GM21447 (cell line): ENCODE results near the gene PWP2.
"Not testable (repeated sequence)": the region's sequence is repeated elsewhere in the genome, so short reads cannot be mapped to it uniquely, and the experiment has no call there.

ENCODE experiments used
- ATAC-seq: cut with Tn5 transposase; IDR thresholded peaks from one replicate; pipeline ENCODE4 v1.9.1; 2021; ENCODE audit not compliant: unreplicated experiment

The PWP2 gene

DNA sequence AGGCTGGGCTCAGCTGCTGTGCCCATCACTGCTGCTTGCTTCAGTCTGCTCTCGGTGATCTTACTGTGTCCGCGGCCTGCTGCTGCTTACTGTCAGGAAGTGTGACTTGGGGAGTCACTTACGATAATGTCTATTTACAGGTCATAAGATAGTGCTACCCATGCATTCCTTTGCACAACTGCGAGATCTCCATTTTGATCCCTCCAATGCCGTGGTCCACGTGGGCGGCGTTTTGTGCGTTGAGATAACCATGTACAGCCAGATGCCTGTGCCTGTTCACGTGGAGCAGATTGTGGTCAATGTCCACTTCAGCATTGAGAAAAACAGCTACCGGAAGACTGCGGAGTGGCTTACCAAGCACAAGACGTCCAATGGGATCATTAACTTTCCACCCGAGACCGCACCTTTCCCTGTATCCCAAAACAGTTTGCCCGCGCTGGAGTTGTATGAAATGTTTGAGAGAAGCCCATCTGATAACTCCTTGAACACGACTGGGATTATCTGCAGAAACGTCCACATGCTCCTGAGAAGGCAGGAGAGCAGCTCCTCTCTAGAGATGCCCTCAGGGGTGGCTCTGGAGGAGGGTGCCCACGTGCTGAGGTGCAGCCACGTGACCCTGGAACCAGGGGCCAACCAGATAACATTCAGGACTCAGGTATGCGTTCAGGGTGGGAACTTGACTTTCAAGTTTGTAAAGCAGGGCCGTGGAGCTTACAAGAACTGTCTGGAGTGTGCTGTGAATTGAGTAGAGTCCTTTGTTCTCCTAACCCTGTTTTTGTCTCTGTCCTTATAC lies 24.4 kb upstream of the PWP2 start:
- no peak for ATAC-seq

DNA sequence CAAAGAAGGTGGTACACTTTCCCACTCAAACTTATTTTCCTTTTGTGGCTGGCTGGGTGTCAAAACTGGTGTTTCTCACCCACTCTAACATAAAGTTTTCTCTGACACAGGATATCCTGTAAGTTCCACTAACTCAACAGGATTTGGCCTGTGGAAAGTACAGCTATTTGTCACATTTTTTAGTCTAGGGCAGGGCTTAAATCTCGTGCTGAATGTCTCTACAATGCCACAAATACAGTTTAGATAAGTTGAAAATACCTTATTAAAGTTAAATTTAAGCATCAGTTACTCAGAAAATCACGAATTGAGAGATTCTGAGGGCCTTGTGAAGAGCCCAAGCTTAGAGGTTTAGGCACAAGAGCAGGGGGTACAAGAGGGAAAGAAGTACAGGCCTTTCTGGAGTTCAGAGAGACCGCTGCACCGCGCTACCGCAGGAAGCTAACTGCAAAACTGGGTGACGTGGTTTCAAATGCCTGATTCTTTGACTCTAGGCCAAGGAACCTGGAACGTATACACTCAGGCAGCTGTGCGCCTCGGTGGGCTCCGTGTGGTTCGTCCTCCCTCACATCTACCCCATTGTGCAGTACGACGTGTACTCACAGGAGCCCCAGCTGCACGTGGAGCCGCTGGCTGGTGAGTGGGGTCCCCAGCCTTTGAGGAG lies 23.4 kb upstream of the PWP2 start:
- no peak for ATAC-seq

DNA sequence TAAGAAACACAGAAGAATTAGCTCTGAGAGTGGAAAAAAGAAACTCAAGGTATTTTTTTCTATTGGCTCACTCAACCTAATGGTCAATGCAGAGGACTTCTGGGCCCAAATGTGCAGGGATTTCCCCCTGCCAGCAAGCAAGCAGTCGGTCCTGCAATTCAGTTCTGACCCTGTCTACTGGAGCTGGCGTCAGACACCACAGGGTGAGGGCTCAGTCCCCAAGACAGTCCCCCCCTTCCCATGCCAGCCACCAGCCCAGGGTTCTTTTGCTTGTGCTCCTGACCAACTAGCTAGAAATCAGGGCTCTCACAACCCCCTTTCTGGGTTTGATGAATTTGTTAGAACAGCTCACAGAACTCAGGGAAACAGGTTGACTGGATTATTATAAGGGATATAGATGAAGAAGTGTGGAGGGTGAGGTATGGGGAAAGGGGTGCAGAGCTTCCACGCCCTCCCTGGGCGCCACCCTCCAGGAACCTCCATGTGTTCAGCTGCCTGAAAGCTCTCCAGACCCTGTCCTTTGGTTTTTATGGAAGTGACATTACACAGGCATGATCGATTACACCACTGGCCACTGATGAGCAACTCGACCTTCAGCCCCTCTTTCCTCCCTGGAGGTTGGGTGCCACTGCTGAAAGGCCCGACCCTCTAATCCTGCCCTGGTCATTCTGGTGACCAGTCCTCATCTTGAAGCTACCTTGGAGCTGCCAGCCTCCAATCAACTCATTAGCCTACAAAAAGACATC lies 22.5 kb upstream of the PWP2 start:
- ATAC-seq: no peak

DNA sequence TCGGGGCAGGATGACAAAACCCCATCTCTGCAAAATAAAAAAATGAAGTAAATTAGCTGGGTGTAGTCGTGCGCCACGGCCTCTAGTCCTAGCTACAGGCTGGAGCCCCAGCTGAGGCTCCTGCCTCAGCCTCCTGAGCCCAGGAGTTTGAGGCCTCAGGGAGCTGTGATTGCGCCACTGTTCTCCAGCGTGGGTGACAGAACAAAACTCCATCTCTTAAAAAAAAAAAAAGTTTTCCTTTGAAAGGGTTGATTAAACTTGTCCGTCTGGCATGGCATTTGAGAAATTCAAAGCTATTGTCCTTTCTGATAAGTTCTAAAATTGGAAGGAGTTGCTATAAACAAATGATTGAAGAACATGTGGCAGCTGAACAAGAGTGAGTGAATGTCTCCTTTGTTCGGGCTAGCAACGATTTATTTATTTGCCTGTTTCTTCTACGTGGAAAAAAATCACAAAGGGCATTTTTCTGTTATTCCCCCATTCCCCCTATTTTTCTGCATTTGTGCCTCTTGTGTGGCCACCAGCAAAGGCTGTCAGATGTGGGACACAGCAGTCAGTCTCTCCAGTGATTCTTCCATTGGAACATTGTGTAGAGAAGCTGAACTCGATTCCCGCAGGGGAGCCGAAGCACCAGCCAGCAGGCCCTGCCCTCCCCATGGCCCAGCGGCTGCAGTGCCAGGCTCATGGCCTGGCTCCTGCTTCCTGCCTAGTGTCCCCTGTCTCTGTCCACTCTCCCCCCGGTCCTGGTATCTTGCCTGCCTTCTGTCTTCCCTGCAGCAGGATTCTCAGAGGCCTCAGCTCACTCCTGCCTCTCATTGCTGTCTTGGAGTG lies 21.5 kb upstream of the PWP2 start:
- no peak for ATAC-seq

DNA sequence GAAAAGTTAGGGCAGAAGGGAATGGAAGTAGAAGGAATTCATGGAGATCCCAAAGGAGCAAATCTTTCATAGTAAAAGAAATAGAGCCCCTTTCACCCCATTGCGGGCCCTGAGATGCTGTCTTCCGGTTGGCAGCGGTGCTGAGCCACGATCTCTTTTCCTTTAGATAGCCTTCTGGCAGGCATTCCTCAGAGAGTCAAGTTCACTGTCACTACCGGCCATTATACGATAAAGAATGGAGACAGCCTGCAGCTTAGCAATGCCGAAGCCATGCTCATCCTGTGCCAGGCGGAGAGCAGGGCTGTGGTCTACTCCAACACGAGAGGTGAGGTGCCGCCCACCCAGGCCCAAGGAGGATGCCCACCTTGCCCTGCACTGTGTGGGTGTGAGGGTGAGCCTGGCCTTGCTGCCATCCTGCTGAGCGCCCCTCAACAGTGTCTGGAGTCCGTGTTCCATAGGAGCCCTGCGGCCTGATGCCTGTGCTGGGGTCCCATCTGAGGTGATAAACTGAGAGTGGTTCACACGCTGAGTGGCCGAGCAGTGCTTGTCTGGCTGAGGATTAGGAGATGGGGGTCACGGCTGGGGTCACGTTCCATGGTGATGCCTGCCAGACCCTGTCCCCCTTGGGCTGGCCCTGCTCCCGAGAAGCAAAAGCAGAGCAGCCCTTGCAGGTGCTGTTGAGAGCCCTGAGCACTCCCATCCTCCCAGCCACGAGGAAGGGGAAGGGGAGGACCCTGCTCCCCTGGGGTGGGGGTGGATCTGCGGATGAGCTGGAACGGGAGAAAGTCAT lies 20.4 kb upstream of the PWP2 start:
- no peak for ATAC-seq

DNA sequence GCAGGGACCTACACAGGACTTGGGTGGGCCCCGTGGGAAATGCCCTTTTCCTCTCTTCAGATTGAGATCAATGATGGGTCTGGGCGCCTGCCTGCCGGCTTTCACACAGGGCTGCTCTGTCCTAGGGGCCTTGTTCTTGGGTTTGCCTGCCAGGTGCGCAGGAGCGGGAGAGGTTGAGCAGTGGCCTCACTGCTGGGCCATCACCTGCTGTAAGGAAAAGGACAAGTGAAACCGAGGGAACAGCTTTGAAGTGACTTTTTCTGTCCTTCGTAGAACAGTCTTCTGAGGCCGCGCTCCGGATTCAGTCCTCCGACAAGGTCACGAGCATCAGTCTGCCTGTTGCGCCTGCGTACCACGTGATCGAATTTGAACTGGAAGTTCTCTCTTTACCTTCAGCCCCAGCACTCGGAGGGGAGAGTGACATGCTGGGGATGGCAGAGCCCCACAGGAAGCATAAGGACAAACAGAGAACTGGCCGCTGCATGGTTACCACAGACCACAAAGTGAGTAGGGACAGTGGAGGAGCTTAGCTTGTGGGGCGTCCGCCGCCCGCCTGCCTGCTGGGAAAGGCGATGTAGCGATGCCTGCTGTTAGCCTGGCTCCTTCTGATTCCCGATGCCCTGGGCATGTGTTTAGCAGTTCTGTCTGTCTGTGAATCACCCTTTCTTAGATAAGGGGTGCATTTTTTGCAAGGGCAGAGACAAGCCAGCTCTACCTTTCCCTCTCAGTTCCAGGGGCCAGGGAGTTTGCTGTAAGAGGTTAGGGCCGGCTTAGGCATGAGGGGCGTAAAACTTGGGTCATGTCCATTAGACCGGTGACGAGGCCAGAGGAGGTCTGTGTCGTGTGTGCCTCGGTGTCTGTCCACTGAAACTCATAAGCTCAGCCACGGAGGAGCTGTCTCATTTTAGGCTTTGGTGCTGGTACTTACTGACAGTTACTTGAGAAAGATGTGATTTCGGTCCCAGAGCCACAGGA lies 19.5 kb upstream of the PWP2 start:
- no peak for ATAC-seq

DNA sequence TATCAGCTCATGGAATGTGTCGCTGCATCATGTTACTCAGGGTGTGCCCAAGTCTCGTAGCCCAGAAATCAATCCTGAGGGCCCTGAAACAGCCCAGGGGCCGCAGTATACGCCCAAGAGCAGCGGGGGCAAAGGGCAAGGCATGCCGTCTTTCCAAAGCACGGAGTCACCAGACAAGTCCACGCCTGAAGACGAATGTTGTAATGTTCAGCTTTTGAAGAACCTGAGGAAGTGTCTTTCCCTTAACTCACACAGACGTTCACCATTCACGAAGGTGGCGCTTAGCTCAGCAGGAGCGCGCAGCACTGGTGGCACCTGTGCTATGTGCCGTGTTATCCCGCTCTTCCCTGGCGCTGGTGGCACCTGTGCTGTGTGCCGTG lies 18.8 kb upstream of the PWP2 start:
- no peak for ATAC-seq

DNA sequence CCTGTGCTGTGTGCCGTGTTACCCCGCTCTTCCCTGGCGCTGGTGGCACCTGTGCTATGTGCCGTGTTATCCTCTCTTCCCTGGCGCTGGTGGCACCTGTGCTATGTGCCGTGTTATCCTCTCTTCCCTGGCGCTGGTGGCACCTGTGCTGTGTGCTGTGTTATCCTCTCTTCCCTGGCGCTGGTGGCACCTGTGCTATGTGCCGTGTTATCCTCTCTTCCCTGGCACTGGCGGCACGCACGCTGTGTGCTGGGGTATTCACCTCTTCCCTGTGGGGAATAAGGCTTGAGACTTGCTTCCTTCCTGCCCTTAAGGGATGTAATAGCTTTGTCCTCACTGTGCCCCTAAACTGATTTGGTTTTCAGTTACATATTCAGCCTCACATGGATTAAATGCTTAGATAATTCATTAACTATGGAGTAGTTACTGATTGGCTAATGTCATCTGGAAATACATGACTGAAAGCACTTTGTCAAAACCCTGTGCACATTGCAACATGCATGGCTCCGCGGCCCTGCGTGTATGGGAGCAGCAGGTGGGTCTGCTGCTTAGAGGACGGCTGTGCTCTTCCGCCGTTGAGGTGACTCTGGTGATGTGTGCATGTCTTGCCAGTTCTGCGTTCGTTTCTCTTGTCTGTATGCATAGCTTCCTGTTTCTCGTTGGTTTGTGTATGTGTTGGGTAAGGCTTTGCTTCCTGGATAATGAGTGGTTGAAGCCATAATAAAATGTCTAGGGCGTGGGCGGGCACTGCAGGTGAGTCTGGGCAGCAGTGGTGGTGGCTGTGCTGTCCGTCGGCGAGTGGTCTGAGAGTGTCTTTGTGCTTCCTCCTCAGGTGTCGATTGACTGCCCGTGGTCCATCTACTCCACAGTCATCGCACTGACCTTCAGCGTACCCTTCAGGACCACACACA lies 17.9 kb upstream of the PWP2 start:
- no peak for ATAC-seq

DNA sequence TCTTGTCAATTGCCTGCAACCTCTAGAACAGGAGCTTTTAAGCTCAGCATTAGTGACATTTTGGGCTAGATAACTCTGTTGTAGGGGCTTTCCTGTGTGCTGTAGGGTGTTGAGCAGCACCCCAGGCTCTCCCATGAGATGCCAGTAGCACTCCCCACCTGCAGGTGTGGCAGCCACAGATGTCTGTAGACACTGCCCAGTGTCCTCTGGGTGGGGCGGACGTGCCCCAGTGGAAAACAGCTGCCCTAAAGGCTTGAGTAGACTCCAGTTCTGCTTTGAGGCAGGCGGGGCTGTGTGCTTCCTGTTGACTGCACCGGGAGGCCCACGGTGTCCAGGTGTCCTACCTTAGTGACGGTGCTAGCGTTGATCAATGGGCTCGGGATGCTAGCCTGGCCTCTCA lies 16.9 kb upstream of the PWP2 start:
- no peak for ATAC-seq

DNA sequence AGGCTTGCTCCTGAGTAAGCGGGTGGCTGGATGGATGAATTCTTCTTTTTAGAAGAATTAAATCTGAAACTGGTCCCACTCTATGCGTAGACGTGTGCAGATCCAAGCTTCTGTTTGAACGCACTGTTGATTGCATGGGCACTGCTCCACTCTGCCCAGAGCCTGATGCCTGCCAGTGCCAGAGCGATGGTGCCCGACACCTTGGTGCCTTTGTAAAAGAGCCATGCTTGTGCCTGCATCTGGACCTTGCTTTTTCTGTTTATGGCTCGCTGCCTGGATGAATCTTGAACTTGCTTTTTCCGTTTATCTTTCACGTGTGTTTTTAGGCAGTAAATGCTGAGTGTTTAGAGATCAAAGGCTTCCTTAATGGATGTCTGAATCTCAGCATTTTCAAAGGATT lies 15.0 kb upstream of the PWP2 start:
- ATAC-seq: no peak

DNA sequence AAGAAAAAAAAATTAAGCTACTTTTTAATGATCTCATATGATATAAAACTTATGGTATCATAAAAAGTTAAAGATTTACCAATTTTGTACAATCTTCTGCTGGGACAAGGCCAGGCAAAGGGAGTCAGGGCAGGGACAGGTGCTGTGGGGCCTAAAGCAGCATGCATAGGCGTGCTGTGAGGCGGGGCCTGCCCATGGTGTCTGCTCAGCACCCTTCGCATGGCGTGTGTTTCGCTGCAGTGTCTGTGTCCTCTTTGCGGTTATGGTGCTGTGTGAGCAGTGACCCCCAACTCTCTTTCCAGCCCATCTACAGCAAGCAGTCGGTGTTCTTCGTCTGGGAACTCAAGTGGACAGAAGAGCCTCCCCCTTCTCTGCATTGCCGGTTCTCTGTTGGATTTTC lies 13.4 kb upstream of the PWP2 start:
- no peak for ATAC-seq

DNA sequence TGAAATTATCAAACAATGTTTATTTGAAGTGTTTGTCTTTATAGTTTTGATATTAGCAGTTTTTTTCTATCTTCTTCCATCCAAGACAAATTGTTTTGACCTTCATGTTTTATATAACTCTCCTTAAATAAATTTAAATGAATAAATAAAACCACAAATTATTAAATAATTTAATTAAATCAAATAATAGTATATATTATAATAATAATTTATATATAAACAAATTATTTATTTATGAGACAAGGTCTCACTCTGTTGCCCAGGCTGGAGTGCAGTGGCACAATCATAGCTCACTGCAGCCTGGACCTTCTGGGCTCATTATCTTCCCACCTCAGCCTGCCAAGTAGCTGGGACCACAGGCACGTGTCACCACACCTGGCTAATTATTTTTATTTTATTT lies 12.4 kb upstream of the PWP2 start:
- ATAC-seq: no peak

DNA sequence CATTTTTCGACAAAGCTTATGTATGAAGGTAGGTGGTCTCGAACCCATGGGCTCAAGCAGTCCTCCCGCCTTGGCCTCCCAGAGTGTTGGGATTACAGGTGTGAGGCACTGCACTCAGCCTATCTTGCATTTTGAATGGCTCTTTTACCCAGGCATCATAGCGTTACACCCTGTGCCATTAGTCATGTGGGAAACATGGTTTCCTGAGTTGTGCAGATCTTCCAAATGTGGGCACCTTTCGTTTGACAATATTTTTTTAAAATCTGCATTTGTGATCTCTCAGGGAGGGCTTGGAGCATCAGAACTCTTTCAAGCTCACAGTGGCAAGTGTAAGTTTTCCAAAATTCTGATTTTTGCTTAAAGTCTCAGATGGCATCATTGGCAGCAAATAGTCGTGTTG lies 8.7 kb upstream of the PWP2 start:
- not testable (repeated sequence) for ATAC-seq

DNA sequence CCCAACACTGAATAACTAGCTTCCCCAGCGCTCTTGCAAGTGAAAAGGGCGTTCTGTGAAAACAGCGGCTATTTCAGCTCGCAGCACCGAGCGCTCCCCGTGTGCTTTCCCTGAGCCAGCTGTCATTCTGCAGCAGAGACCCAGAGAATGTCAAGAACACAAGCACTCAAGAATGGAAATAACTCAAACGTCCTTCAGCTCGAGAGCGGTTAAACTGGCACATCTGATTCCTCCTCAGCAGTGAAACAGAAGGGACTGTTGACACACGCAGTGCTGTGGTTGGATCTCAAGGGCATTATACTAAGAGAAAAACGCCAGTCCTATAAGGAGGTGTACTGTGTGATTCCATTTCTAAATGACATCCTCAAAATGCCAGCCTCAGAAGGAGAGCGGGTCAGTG lies 8.2 kb upstream of the PWP2 start:
- ATAC-seq: not testable (repeated sequence)

DNA sequence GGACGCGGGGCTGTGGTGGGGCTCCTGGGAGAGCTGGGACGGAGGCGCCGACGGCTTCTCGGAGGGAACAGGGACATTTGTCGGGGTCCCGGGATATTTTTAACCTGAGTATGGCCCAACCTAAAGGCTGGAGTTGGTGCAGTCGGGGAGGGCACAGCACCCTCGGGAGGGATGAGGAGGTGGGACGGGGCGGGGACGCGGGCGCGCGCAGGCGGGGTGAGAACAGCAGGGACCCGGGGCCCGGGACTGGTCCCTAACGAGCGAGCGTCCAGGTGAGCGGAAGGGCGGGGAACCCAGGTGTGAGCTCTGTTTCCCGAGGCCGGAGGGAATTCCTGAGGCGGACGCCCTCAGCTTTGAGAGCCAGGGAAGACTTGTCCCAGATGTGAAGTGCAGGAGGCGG lies 390 bp downstream of the PWP2 start:
- ATAC-seq: not testable (repeated sequence)

DNA sequence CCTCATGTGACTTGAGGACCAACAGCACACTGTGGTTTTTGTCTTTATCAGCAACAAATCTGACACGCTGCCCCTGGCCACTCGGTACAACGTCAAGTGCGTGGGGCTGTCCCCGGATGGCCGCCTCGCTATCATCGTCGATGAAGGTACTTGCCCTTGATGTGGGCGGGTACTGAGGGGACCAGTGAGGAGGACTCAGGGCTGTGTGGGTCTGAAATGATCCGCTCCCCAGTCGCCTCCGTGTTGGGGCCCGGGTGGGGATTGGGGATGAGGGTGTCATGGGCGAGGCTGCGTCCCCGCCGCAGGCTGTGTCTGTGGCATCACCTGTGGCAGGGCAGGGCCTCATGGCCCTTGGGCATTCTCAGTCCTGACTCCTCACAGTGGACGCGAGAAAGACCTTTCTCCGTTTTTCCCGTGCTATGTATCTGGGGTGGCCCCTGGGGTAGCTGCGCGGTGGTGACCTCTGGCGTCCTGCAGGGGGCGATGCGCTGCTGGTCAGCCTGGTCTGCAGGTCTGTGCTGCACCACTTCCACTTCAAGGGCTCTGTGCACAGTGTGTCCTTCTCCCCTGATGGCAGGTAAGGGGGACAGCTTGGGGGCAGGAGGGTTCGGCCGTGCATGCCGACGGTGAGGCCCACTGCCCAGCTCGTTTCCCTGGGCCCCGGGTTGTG lies 6.6 kb downstream of the PWP2 start:
- ATAC-seq: not testable (repeated sequence)

DNA sequence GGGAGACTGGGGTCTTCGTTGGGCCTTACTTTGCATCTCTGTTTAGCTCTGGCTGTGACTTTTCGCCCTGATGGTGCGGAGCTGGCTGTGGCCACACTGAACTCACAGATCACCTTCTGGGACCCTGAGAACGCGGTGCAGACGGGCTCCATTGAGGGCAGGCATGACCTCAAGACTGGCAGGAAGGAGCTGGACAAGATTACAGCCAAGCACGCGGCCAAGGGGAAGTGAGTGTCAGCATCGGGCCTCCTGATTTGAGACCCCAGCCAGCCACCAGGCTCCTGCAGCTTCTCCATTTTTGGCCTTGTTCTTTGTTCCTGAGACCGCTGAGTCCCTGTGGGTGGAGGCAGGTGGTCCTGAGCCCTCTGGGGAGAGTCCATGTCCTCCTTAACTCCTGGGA lies 14.9 kb downstream of the PWP2 start:
- ATAC-seq: not testable (repeated sequence)

DNA sequence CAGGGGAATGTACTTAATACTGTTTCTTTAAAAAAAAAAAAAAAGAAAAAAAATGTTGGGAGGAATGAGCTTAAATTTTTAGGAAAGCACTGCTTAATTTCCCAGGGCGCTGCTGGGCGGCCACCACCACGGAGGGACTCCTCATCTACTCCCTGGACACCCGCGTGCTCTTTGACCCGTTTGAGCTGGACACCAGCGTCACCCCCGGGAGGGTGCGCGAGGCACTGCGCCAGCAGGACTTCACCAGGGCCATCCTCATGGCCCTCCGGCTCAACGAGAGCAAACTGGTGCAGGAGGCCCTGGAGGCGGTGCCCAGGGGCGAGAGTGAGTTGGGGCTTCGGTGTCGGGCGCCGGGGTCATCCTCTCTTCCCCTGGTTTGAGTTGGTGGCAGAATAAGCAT lies 20.6 kb downstream of the PWP2 start:
- ATAC-seq: not testable (repeated sequence)
